HG02678 (cell line): ENCODE results near the gene CASTOR1.

Experiments
- ATAC-seq: cut with Tn5 transposase; IDR thresholded peaks from one replicate; pipeline ENCODE4 v1.9.1; 2021; ENCODE audit warnings: mild to moderate bottlenecking, moderate library complexity; ENCODE audit not compliant: unreplicated experiment

The CASTOR1 gene

GRCh38 chr22:30286331-30286730 is 3.0 kb downstream of the CASTOR1 start:
- no peak for ATAC-seq

- no peak for ATAC-seq
Measured at GRCh38 chr22:30285846-30286200, 3.5 kb downstream of the CASTOR1 start.

GRCh38 chr22:30285176-30285845 is 4.0 kb downstream of the CASTOR1 start:
- ATAC-seq: no peak

- no peak for ATAC-seq
Measured at GRCh38 chr22:30284666-30285065, 4.6 kb downstream of the CASTOR1 start.

GRCh38 chr22:30284172-30284571 is 5.1 kb downstream of the CASTOR1 start:
- no peak for ATAC-seq

- ATAC-seq: no peak
Measured at GRCh38 chr22:30283342-30283741, 6.0 kb downstream of the CASTOR1 start.

- no peak for ATAC-seq
Measured at GRCh38 chr22:30282616-30283046, 6.7 kb downstream of the CASTOR1 start.

GRCh38 chr22:30280505-30280904 is 8.8 kb downstream of the CASTOR1 start:
- ATAC-seq: no peak

- no peak for ATAC-seq
Measured at GRCh38 chr22:30279932-30280331, 9.4 kb downstream of the CASTOR1 start.

GRCh38 chr22:30279046-30279788 is 10.1 kb downstream of the CASTOR1 start:
- ATAC-seq: no peak

GRCh38 chr22:30277547-30278344 is 11.6 kb downstream of the CASTOR1 start:
- ATAC-seq: no peak

GRCh38 chr22:30276039-30276438 is 13.3 kb downstream of the CASTOR1 start:
- ATAC-seq: no peak

- no peak for ATAC-seq
Measured at GRCh38 chr22:30275625-30276024, 13.7 kb downstream of the CASTOR1 start.

GRCh38 chr22:30274437-30274812 is 14.9 kb downstream of the CASTOR1 start:
- ATAC-seq: no peak

GRCh38 chr22:30273711-30274436 is 15.4 kb downstream of the CASTOR1 start:
- ATAC-seq: no peak

- no peak for ATAC-seq
Measured at GRCh38 chr22:30272781-30273601, 16.3 kb downstream of the CASTOR1 start.

GRCh38 chr22:30270832-30271231 is 18.5 kb downstream of the CASTOR1 start:
- no peak for ATAC-seq

GRCh38 chr22:30268331-30268730 is 21.0 kb downstream of the CASTOR1 start:
- ATAC-seq: no peak

- no peak for ATAC-seq
Measured at GRCh38 chr22:30267382-30268302, 21.7 kb downstream of the CASTOR1 start.
